GM12891 (cell line): Measurements from ENCODE around the gene UPF1.

Experiments
- POLR2A ChIP-seq: IDR thresholded peaks from 2 replicates; pipeline ENCODE4 v1.6.1; 2011; ENCODE audit warnings: low read depth, low read length, control low read depth
- POLR2AphosphoS5 ChIP-seq: IDR thresholded peaks from 2 replicates; pipeline ENCODE4 v1.6.1; 2011; ENCODE audit warnings: low read depth, low read length, control low read depth

DNA sequence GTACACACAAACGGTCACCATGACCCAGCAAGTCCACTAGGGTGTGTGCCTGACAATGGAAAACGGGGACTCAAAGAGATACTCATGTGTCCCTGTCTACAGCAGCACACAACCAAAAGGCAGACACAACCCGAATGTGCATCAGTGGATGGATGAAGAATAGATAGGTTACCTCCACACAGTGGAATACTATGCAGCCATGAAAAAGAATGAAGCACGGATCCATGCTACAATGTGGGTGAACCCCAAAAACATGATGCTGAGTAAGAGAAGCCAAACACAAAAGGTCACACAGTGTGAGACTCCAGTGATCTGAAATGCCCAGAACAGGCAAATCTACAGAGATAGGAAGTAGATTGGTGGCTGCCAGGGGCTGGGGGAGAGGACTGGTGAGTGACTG is 55.2 kb downstream of the UPF1 start:
- TF ChIP-seq POLR2AphosphoS5 (no peak), POLR2A (no peak)
